H1 (cell line): ENCODE data around the gene ACAP2. TPM values are rescaled to one million over a fixed set of nuclear protein-coding genes. Genes with fewer than 3 reads are reported as not detected.

Experiments used
- polyA plus RNA-seq, 7 experiments: library from polyadenylated mRNA; depleted of rRNA in 3 of 7; stranded (reverse) in 5 of 7; unstranded in 2 of 7; fragments of >200 nt in 5 of 7; fragments of 200-250 nt in 2 of 7; gene quantifications; 1 replicate in 5 of 7; 2 replicates in 1 of 7; 4 replicates in 1 of 7; pipeline versions ENCODE4 v1.2.1 to v1.2.3, GENCODE V29; 2011 to 2013; ENCODE audit warnings: missing spikeins in 2 of 7, mixed read lengths in 2 of 7
- small RNA-seq: library from polyadenylated mRNA; stranded (forward); fragments of <200 nt; extraction: miRNeasy Mini kit (QIAGEN cat#:217004); gene quantifications from one replicate; pipeline ENCODE3, GENCODE V24; 2013; ENCODE audit not compliant: insufficient read depth
- total RNA-seq: library from RNA; stranded (reverse); fragmentation: NEBNext Ultra II Directional; extraction: Animal tissue kit (Norgen Biotek cat#: 25700); gene quantifications from 2 replicates; pipeline ENCODE4 v1.2.1, GENCODE V29; 2021

Gene ACAP2
- total and polyA plus RNA-seq, 2 of the 8 experiments (the other 6 are each of a cell fraction or from before 2014, with no cell fraction given): 7.7 to 37.3 TPM

Small RNA genes within 50 kb of the gene (small RNA-seq; reads per million reads assigned to genes)
- not detected for gene RF00019

Other genes starting within 250 kb of the ACAP2 start
- 23.8 and 24.5 TPM in 2 replicates for gene XXYLT1, start 171.9 kb downstream of the ACAP2 start, total RNA-seq
- 18.9 and 20.2 TPM in 2 replicates for gene XXYLT1, start 171.9 kb downstream of the ACAP2 start, polyA plus RNA-seq (2011; rRNA removed)
- gene PPP1R2, start 100.3 kb upstream of the ACAP2 start, total RNA-seq: 26.5 and 27.4 TPM in 2 replicates
- gene PPP1R2, start 100.3 kb upstream of the ACAP2 start, polyA plus RNA-seq (2011; rRNA removed): 14.0 and 20.5 TPM in 2 replicates
- gene APOD, start 140.9 kb upstream of the ACAP2 start, total RNA-seq: not detected in 2 replicates
- not detected in 2 replicates for gene APOD, start 140.9 kb upstream of the ACAP2 start, polyA plus RNA-seq (2011; rRNA removed)